Measurements from ENCODE around the gene SMARCC2. TPM values are rescaled to one million over a fixed set of nuclear protein-coding genes. Genes with fewer than 3 reads are reported as not detected.

SMARCC2 gene
- polyA plus RNA-seq, 3 donors: 22.2 to 63.7 (median 43.5) TPM

DNA sequence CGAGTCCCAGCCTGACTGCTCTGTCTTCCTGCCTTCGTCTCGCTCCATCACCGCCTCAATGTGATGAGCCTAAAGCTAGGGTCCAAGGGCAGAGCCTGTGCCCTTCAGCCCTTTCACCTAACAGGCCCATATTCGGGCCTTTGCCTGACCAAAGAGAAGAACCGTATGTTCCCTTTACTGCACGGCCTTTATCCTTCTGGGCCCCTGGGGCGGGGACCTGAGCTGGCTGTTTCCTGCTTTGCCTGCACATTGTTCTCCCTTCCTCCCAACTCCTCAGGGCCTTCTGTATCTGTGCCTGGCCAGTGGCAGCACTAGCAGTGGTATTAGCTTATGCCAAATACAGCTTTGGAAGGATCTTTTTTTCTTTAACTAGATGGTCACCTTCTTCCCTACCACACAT, 45.4 kb downstream of the SMARCC2 start:
- TF ChIP-seq, protein P1, sequence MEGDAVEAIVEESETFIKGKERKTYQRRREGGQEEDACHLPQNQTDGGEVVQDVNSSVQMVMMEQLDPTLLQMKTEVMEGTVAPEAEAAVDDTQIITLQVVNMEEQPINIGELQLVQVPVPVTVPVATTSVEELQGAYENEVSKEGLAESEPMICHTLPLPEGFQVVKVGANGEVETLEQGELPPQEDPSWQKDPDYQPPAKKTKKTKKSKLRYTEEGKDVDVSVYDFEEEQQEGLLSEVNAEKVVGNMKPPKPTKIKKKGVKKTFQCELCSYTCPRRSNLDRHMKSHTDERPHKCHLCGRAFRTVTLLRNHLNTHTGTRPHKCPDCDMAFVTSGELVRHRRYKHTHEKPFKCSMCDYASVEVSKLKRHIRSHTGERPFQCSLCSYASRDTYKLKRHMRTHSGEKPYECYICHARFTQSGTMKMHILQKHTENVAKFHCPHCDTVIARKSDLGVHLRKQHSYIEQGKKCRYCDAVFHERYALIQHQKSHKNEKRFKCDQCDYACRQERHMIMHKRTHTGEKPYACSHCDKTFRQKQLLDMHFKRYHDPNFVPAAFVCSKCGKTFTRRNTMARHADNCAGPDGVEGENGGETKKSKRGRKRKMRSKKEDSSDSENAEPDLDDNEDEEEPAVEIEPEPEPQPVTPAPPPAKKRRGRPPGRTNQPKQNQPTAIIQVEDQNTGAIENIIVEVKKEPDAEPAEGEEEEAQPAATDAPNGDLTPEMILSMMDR (IDR thresholded peaks at IDR 0.05): no peak
- Mint-ChIP-seq H3K9me3 (peaks cover 0 to 2% (median 0%) of the 10 kb centered on the region in 7 donors), H3K4me3 (peak overlapping the region; percentile 27 to 35), H3K27me3 (ENCODE audit: low read depth in 3 of 3) (peaks cover 0 to 2% (median 0%) of the 10 kb centered on the region in 3 donors), H3K4me1 (peaks cover 29% of the 10 kb centered on the region), H3K36me3 (peaks cover 52 to 60% of the 10 kb centered on the region in 2 donors), H3K27ac (peak overlapping the region in 6 of 7 donors; percentile 52 to 87 (median 84))
- 59% methylated on average over 7 of the region's 8 CpGs for WGBS (ENCODE audit: insufficient coverage)
- peak overlapping the region; percentile 11 for H2AFZ ChIP-seq (ENCODE audit: insufficient read depth, low read depth, low read length, poor library complexity, severe bottlenecking)
- no peaks in the 10 kb centered on the region for H3K27me3 ChIP-seq (ENCODE audit: control insufficient read depth in 2 of 2, insufficient read depth in 2 of 2, low read length in 2 of 2)
- DNase-seq: no peak
- no peaks in the 10 kb centered on the region for H4K20me1 ChIP-seq (ENCODE audit: insufficient read depth, low read length)
- H3K27ac ChIP-seq (ENCODE audit: low read depth in 1 of 2, low read length in 2 of 2): peak overlapping the region; percentile 46 to 60
- H3K4me3 ChIP-seq (replicated peaks in 1 of 3; ENCODE audit: low read depth in 2 of 3, low read length in 3 of 3): peak overlapping the region in 1 of 3 experiments; percentile 23
- H3K4me1 ChIP-seq (ENCODE audit: control insufficient read depth in 1 of 2, insufficient read depth in 2 of 2, low read length in 2 of 2): peaks cover 29 to 30% of the 10 kb centered on the region in 2 donors
- H3K9me3 ChIP-seq (replicated peaks in 1 of 2; ENCODE audit: control insufficient read depth in 1 of 2, insufficient read depth in 1 of 2, low read length in 2 of 2): no peaks in the 10 kb centered on the region
- H3K9ac ChIP-seq (ENCODE audit: insufficient read depth, low read length, poor library complexity, severe bottlenecking): peak overlapping the region; percentile 19
- H3K36me3 ChIP-seq (replicated peaks in 1 of 2; ENCODE audit: control insufficient read depth in 1 of 2, insufficient read depth in 2 of 2, low read length in 2 of 2): peaks cover 41 to 53% of the 10 kb centered on the region in 2 donors
- H3K4me2 ChIP-seq (replicated peaks; ENCODE audit: extremely low read depth, low read length, poor library complexity, severe bottlenecking): peak overlapping the region; percentile 19
- intact Hi-C loops (cut with micrococcal nuclease): no loop called here
- no peaks in the 10 kb centered on the region for H3K79me2 ChIP-seq (ENCODE audit: insufficient read depth, low read length)

DNA sequence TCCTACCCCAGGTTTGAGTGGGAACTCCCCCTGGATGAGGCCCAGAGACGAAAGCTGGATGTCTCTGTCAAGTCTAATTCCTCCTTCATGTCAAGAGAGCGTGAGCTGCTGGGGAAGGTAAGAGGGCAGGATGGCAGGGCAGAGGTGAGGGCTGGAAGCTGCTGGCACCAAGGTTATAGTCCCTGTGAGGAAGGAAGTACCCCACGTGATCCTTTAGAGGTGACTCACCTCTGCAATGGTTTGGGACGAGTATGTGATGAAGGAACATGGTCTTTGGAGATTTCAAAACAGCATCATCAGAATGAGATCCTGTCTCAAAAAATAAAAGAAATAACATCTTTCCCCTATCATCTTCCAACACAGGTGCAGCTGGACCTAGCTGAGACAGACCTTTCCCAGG, 46.1 kb downstream of the SMARCC2 start:
- Histone ChIP-seq H3K9ac (ENCODE audit: insufficient read depth, low read length, poor library complexity, severe bottlenecking) (no peak overlapping the region), H3K4me2 (replicated peaks; ENCODE audit: extremely low read depth, low read length, poor library complexity, severe bottlenecking) (no peak overlapping the region), H3K4me1 (ENCODE audit: control insufficient read depth in 1 of 2, insufficient read depth in 2 of 2, low read length in 2 of 2) (peaks cover 29 to 30% of the 10 kb centered on the region in 2 donors), H2AFZ (ENCODE audit: insufficient read depth, low read depth, low read length, poor library complexity, severe bottlenecking) (no peak overlapping the region), H3K27me3 (ENCODE audit: control insufficient read depth in 2 of 2, insufficient read depth in 2 of 2, low read length in 2 of 2) (no peaks in the 10 kb centered on the region), H3K36me3 (replicated peaks in 1 of 2; ENCODE audit: control insufficient read depth in 1 of 2, insufficient read depth in 2 of 2, low read length in 2 of 2) (peaks cover 47 to 59% of the 10 kb centered on the region in 2 donors), H3K9me3 (replicated peaks in 1 of 2; ENCODE audit: control insufficient read depth in 1 of 2, insufficient read depth in 1 of 2, low read length in 2 of 2) (no peaks in the 10 kb centered on the region), H4K20me1 (ENCODE audit: insufficient read depth, low read length) (no peaks in the 10 kb centered on the region), H3K4me3 (replicated peaks in 1 of 3; ENCODE audit: low read depth in 2 of 3, low read length in 3 of 3) (peak overlapping the region in 1 of 3 experiments; percentile 23), H3K79me2 (ENCODE audit: insufficient read depth, low read length) (no peaks in the 10 kb centered on the region), H3K27ac (ENCODE audit: low read depth in 1 of 2, low read length in 2 of 2) (peak overlapping the region; percentile 46 to 60)
- intact Hi-C loops (cut with micrococcal nuclease): no loop called here
- 50% methylated on average over 2 of the region's 4 CpGs for WGBS (ENCODE audit: insufficient coverage)
- Mint-ChIP-seq H3K4me1 (peaks cover 29% of the 10 kb centered on the region), H3K36me3 (peaks cover 59 to 67% of the 10 kb centered on the region in 2 donors), H3K27me3 (ENCODE audit: low read depth in 3 of 3) (peaks cover 0 to 2% (median 0%) of the 10 kb centered on the region in 3 donors), H3K27ac (peak overlapping the region; percentile 15 to 87 (median 65)), H3K9me3 (peaks cover 0 to 2% (median 0%) of the 10 kb centered on the region in 7 donors), H3K4me3 (peak overlapping the region in 1 of 2 donors; percentile 44)
- TF ChIP-seq, protein P1 (IDR thresholded peaks at IDR 0.05): no peak
- peak in 2 of 3 donors; percentile 29 to 56 for DNase-seq

Measured in CD14-positive monocyte (primary cell).